GM19238 (cell line): ENCODE results near the gene MRPL55.

Source experiments
- DNase-seq: peaks from one replicate; pipeline ENCODE4 v3.0.0; 2011; ENCODE audit warnings: low spot score; ENCODE audit not compliant: insufficient read length

Gene MRPL55

DNA sequence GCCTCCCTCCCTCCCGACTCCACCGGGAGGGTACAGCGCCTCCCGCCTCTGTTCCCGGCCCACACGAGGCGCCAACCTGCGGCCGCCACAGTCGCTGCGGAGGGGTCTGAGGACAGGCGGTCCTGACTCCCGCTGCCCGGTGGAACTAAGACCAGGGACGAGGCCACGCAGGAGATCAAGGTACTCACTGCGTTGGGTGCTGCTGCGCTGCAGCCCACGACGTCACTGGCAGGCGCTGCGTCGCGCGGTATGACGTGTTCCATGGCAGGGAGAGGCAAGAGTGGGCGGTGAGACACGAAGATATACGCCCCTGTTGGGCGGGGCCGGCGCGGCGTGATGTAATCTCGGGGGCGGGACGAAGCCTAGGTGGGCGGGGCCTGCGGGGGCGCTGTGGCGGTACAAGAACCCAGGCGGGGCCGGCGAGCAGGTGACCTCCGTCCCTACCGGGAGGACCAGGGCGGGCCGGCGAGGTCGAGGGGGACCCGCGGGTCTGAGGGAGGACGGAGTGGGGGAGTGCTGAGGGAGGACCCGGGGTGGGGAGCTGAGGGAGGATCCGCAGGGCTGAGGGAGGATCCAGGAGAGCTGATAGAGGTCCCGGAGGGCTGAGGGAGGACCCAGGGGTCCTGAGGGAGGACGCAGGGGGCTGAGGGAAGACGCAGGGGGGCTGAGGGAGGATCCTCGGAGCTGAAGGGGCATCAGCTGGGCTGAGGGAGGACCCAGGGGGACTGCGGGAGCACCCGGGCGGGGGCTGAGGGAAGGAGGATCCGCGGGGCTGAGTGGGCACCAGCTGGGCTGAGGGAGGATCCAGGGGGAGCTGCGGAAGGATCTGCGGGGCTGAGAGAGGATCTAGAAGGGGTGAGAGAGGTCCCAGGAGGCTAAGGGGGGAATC is at the start of gene MRPL55:
Gene MRPL55 (minus strand): TSS at position 227 of the 889 bp plus-strand sequence. CDS start 1,039 bp downstream, outside the sequence.
- DNase-seq: peak; percentile 92

DNA sequence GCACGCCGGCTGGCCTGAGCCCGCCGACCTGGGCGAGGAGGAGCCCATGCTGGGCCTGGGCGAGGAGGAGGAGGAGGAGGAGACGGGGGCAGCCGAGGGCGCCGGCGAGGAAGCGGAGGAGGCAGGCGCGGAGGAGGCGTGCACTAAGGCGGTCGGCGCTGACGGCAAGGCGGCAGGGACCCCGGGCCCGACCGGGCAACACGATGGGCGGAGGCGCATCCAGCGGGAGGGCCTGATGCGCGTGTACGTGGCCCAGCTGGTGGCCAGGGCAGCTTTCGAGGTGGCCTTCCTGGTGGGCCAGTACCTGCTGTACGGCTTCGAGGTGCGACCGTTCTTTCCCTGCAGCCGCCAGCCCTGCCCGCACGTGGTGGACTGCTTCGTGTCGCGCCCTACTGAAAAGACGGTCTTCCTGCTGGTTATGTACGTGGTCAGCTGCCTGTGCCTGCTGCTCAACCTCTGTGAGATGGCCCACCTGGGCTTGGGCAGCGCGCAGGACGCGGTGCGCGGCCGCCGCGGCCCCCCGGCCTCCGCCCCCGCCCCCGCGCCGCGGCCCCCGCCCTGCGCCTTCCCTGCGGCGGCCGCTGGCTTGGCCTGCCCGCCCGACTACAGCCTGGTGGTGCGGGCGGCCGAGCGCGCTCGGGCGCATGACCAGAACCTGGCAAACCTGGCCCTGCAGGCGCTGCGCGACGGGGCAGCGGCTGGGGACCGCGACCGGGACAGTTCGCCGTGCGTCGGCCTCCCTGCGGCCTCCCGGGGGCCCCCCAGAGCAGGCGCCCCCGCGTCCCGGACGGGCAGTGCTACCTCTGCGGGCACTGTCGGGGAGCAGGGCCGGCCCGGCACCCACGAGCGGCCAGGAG is 49.3 kb upstream of the MRPL55 start:
- no peak for DNase-seq

DNA sequence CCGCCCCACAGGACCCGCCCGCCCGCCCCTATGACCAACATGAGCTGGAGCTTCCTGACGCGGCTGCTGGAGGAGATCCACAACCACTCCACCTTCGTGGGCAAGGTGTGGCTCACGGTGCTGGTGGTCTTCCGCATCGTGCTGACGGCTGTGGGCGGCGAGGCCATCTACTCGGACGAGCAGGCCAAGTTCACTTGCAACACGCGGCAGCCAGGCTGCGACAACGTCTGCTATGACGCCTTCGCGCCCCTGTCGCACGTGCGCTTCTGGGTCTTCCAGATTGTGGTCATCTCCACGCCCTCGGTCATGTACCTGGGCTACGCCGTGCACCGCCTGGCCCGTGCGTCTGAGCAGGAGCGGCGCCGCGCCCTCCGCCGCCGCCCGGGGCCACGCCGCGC is 48.6 kb upstream of the MRPL55 start:
- DNase-seq: no peak

DNA sequence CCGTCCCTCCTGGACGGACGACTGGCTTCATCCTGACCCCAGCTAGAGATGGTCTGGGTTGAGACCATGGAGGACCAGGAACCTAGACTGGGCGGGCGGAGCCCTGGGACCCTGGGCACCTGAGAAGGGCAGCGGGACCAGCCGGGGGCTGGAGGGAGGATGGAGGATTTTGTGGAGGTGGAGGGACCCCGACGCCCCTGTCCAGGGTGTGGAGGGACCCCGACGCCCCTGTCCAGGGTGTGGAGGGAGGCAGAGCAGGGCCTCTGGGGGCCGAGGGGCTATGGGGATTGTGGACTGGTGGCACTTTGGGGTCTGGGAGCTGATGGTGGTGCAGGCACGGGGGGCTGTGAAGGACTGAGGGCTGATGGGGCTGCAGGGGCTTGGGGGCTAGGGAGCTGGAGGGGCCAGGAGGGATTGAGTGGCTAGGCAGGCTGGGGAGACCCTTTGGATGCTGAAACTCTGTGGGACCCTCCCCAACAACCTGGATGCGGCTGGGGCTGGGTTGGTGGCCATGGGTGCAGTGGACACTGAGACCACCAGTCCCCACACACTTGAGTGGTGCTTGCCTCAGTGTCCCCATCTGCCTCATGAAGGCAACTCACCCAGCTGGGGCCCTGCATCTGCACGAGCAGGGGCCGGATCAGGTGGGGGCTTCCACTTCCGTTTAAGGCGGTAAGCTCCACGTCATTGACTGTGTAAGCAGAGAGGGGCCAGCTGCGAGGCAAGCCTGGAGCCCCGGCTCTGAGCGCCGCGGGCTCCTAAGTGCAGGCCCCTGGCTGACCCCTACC is 48.0 kb upstream of the MRPL55 start:
- no peak for DNase-seq

DNA sequence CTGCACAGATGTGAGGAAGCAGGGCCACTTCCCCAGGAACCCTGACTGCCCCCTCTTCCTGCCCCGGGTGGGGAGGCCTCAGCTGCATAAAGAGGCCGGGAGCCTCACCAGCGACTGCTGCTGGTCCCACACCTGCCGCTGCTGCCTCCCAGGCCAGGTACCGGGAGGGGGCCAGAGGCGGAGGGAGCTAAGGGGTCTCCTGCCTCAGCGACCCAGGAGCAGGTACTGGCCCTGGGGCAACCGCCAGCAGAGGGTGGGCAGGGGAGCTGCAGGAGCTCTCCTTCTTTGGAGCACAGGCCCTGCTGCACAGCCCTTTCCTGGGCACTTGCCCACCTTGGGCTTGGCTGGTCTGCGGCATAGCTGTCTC is 47.4 kb upstream of the MRPL55 start:
- no peak for DNase-seq

DNA sequence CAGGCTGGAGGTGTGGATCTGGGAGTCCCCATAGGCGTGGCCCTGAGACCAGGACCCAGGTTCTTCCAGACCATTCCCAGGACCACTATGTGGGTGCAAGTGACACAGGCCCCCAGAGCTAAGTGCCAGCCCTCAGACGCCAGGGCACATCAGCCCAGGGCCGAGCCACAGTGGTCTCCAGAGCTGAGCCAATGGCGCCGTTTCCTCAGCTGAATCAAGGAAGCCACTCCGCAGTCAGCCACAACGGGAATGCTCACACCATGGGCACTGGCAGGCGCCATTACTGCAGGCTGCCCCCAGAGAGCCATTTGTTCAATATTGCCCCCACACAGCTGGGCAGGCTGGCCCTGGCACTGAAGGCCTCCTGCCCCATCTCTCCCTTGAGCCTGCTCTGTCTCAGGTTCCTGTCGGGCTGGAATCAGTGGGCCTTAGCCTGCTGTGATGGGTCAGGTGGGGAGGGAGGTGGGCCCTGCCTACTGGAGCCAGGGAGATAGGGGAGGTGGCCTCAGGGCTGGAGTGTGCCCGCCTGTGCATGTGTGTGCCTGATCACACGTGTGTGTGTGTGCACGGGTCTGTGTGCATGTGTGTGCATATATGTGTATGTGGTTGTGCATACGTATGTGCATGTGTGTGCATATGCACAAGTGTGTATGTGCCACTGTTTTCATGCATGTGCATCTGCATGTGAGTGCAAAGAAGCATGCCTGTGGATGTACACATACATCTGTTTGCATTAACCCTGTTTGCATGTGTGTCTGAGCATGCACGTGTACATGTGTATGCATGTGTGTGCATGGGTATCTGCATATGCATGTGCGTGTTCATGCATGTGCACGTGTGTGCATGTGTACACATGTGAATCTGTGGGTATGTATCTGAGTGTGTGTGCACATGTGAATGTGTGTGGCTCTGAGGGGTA is 46.8 kb upstream of the MRPL55 start:
- no peak for DNase-seq

DNA sequence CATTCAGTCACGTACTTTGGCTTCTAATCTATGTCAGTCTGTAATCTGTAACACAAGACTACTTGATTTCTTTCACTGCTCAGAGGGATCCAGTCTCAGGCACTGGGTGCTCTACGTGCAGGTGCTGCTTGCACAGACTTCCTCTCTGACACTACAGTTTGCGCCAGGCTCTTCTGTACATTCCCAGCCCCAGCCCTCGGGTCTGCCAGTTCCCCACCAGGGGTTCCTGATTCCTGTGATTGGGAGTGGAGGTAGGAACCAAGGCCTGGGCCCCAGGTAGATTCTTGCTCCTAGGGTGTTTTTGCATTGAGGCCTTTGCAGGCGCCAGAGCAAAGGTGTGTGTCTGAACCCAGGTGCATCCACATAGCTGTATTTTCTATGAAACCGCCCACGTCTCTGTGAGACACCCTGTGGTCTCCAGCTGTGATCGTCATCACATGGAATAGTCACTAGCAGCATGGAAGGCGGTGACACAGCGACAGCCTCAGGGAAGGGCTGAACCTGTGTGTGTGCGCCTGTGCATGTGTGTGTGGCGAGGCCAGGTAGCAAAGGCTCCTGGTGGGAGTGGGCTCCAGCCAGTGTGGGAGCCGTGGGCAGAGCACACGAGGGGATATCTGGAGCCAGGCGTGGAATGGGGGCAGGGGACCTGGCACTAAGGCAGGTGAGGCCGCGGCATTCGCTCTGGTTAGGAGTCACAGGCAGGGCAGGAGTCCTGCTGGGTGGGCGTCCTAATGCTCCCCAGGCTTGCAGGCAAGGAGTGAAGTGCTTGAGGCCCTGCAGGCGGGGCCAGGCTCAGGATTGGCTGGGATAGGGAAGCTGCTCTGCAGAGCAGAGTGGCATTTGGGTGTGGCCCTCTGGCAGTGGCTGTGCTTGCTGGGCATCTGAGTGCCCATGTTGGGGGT is 45.8 kb upstream of the MRPL55 start:
- DNase-seq: no peak

DNA sequence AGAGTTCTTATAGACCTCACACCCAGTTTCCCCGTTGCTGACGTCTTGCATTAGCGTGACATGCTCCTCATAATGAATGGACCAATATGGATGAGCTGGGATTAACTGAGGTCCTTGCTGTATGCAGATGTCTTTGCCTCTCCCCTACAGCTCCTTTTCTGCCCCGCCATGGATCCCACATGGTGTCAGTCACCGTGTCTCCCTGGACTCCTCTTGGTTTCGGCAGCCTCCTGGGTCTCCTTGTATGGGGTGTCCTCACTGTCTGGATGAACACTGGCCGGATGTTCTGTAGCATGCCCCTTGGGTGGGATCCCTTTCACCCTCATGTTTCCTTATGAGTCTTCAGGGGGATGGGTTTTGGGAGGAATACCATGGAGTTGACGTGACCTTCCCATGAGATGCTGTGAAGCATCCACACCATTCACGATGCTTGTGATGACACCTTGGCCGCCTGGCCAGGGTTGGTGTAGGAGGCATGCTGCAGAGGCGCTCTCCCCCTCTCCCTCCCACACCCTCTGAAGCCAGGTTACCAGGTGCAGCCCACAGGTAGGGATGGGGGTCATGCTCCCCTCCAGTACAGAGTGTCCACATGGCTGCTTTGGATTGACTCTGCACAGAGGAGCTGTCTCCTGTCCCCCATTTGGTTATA is 45.0 kb upstream of the MRPL55 start:
- DNase-seq: no peak

DNA sequence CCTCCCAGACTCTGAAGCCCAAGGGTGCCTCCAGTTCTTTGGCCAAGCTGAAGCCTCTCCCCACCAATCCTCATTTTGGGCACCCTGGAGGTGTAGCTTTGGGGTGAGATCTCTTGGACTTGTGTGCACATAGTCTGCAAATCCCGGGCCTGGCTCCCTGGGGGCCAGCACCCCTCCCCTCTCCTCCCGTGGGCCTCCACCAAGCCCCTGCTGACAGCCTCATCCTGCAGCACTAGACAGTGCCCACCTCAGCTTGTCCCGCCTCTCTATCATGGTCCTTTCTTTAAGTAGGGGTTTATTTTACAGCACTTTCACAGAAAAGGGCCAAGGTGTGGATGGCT is 43.8 kb upstream of the MRPL55 start:
- DNase-seq: no peak

DNA sequence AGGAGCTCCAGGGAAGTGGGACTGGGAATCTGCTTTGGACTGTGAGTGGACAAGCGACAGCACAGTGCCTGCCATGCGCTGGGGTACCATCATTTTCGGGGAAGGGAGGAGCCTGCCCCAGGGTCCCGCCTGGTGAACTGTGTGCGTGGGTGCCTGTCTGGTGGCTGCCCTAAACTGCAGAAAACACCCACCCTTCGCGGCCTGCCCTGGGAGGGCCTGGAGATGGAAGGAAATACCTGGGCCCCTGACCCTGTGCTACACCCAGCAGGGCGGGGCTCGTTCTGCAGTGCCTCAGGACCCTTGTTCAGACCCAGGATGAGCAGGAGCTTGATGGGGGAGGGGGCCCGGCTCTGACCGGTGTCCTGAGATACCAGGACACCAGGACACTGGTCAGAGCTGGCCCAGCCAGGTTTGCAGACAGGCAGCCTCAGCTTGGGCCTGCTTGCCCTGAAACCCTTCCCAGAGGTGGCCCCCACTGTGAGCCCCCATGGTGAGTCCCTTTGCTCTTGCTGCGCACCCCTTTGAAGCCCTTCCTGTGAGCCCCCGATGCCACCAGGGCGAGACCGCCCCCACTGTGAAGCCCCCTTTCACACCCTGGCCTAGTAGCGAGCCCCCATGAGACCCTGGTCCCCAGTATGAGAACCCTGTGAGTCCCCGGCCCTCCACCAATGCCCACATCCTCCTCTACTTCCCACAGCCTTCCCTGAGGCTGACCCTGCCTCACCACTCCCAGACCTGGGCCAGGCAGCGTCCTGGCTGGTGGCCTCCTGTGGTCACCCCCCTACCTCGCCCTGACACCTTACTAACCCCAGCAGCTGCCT is 43.2 kb upstream of the MRPL55 start:
- DNase-seq: no peak

DNA sequence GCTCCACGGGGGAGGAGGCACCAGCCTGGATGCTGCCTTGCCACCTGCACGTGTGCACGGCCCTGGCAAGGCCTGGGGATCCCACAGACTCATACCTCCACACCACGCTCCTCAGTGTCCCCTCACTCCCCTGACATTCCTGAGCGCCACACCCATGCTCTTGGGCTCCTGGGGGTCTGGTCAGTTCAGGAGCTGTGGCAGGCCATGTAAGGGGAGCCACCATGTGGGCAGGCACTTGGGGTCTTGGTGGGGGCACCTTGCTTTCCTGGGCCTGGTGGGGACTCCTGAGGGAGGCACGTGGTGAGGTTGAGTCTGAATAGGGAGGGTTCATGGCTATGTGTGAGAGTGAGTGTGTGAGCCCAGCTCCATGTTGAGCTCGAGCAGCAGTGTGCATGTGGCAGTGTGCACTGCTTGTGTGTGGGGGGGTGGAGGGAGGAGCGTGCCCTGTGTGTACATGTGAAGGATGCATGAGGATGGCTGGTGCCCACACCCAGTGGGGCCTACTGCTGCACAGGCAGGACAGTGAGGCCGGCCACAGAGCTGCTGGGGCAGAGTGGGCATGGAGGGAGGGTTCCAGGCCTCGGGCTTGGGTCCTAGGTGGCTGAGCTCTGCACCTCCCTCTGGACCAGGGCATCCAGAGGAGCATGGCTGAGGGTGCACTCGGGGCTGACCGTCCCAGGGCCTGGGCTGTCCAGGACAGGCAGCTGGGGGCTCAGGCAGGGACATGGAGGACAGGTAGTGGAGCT is 42.3 kb upstream of the MRPL55 start:
- DNase-seq: no peak

DNA sequence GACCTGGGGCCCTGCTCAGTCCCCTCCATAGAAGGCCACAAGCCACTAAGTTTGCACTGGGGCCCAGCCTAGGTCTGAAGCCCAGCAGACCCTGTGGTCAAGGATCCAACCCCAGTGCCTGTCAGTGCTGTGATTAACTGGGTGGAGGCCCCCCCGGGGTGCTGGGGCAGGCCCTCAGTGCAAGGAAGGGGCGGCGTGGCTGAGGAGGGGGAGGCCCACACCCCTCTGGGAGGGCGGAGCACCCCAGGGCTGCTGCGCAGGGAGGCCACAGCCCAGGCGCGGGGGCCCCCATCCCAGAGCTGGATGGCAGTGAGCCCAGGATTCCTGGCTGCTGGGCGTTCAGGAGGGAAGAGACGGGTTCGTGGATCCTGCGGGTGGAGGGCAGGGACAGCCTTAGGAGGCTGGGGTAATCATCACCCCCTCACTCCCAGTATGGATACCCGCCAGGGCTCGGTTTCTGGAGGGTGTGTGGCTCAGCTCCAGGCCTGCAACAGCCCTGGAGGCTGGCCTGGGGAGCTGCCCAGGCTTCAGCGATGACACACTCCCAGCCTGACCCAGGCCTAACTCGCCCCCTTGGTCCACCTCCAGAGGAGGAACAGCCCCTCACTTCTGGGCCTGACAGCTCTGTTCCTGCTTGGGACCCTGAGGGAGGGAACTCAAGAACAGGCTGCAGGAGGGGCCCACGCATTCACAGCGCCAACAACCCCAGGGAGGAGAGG is 41.5 kb upstream of the MRPL55 start:
- no peak for DNase-seq

DNA sequence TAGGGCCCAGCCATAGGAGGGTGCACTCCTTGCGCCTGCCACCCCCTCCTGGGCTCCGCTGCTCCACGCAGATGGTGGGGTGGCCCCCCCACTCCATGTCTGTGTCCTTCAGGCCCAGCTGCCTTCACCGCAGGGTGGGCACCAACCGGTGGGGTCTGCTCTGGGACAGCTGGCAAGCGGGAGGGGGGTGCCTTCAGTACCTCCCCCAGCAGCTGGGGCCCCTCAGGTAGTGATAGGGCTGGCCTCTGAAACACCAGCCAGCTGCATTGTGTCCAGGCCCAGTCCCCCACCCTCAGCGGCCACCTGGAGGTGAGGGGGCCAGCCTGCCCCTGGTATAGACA is 41.0 kb upstream of the MRPL55 start:
- no peak for DNase-seq

DNA sequence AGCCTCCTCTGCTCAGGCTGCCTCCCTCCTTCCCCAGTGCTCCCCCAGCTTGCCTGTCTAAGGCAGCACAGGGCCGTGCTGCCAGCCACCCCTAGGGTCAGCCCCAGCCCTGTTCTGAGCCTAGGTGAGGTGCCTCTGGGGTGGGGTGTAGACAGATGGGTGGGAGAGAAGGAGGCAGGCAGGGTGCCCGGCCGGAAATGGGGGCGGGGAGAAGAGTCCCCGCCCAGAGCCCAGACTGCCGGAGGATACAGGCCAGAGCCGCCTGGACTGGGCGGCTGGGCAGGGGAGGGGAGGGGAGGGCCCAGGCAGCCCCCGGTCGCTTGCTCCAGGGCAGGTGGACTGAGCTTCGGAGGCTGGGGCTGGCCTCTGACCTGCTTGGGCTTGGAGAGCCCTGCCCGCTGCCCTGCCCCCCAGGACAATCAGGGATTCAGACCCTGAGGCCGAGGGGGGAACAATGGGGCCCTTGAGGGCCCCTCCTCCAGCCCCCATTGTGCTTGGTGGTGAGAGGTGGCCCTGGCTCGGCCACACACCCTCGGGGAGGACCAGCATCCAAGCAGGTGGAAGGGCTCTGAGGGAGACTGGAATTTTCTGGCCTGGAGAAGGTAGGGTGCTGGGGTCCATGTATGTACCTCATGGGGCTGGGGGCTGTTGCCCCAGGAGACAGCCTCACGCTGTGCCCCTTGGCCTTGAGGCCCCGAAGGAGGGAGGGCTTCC is 40.5 kb upstream of the MRPL55 start, which contains the start of gene GJC2:
Gene GJC2 (plus strand): TSS at position 525 of the 714 bp plus-strand sequence. CDS start 7,829 bp downstream, outside the sequence.
- no peak for DNase-seq

DNA sequence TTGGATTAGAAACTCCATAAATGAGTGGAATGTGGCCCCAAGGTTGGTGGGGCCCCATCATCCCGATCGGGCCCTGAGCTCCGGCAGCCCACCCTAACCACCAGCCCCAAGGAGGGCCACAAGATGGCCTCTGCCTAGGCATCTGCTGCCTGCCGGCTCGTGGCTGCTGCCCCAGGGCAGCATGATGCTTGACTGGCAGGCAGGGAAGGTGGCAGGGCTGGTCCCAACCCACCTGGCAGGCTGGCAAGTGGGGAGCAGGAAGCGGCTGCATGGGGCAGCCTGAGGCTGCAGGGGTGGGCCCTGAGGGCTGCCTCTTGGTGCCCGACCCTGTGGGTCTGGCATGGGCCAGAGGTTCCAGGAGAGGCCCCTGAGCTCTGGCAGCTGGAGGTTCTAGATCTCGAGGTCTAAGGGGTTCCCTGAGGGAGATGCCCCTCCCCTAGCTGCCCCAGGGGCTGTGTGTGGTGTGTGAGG is 39.9 kb upstream of the MRPL55 start:
- DNase-seq: no peak

DNA sequence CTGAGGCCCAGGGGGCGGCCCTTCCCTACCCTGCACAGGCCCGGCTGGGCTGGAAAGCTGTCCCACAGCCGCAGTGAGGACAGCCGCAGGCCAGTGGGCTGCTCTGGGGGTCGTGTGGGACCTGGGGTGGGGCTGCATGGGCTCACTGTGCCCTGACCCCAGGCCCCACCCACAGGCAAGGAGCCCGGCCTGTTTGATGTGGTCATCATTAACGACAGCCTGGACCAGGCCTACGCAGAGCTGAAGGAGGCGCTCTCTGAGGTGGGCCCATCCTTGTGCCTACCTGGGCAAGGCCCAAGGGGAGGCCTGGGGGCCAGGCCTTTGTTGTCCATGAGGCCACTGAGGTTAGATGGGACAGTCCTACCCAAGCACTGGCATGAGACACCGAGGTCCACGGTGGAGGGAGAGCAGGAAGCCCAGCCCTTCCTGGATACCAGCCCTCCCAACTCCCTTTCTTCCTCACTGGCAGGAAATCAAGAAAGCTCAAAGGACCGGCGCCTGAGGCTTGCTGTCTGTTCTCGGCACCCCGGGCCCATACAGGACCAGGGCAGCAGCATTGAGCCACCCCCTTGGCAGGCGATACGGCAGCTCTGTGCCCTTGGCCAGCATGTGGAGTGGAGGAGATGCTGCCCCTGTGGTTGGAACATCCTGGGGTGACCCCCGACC is 39.2 kb upstream of the MRPL55 start:
- DNase-seq: no peak
